H1 (cell line): Measurements from ENCODE around the gene RBM10. TPM values are rescaled to one million over a fixed set of nuclear protein-coding genes. Genes with fewer than 3 reads are reported as not detected.

Experiments used
- ATF3 ChIP-seq: IDR thresholded peaks from 2 replicates; pipeline ENCODE4 v1.6.1; 2011; ENCODE audit warnings: low read depth, mild to moderate bottlenecking, low read length; ENCODE audit not compliant: insufficient read depth
- EP300 ChIP-seq, 2 experiments: IDR thresholded peaks; 1 replicate in 1 of 2; 2 replicates in 1 of 2; pipeline ENCODE4 v1.6.1; 2011 to 2012; ENCODE audit warnings: low read depth in 2 of 2, low read length in 2 of 2, mild to moderate bottlenecking in 2 of 2, borderline replicate concordance in 1 of 2, inconsistent platforms in 1 of 2, moderate library complexity in 1 of 2
- SAP30 ChIP-seq: fragments of 300-600 bp; sonication (generic); IDR thresholded peaks from 2 replicates; pipeline ENCODE4 v1.7.1; 2012; ENCODE audit warnings: low read length, moderate library complexity, mild to moderate bottlenecking, inconsistent platforms; ENCODE audit not compliant: insufficient read depth, insufficient replicate concordance
- USF2 ChIP-seq: IDR thresholded peaks from 2 replicates; pipeline ENCODE4 v1.6.1; 2011; ENCODE audit warnings: low read length, improper control_type of control experiment
- polyA plus RNA-seq, 7 experiments: library from polyadenylated mRNA; depleted of rRNA in 3 of 7; stranded (reverse) in 5 of 7; unstranded in 2 of 7; fragments of >200 nt in 5 of 7; fragments of 200-250 nt in 2 of 7; gene quantifications; 1 replicate in 5 of 7; 2 replicates in 1 of 7; 4 replicates in 1 of 7; pipeline versions ENCODE4 v1.2.1 to v1.2.3, GENCODE V29; 2011 to 2013; ENCODE audit warnings: missing spikeins in 2 of 7, mixed read lengths in 2 of 7
- total RNA-seq: library from RNA; stranded (reverse); fragmentation: NEBNext Ultra II Directional; extraction: Animal tissue kit (Norgen Biotek cat#: 25700); gene quantifications from 2 replicates; pipeline ENCODE4 v1.2.1, GENCODE V29; 2021

Gene RBM10
- total and polyA plus RNA-seq, 2 of the 8 experiments (the other 6 are each of a cell fraction or from before 2014, with no cell fraction given) = 35.7 to 64.0 TPM

- TF ChIP-seq USF2 = no peak
- no peak for TF ChIP-seq ATF3
- no peak for TF ChIP-seq SAP30
- no peak for TF ChIP-seq EP300 (IDR thresholded peaks at IDR 0.05; ENCODE audit: borderline replicate concordance in 1 of 2, low read depth in 2 of 2, low read length in 2 of 2)
Measured at GRCh38 chrX:47193475-47194193, 48.6 kb downstream of the RBM10 start, which contains the start of gene UBA1 (continued).
